Endothelial cell of umbilical vein (primary cell): ENCODE results near the gene COL26A1. TPM values are rescaled to one million over a fixed set of nuclear protein-coding genes. Genes with fewer than 3 reads are reported as not detected.

Experiments used
- BruUV-seq: library from RNA; stranded (reverse); fragments of 400-500 nt; replicated peaks from 2 replicates; lab custom pipeline; 2021; lab: Mats Ljungman, UMichigan
- CTCF ChIA-PET: fragments of 300-600, 350-600 bp; sonication (Branson Sonifier 250); formaldehyde crosslinking; loops from one replicate; lab custom pipeline; 2021; ENCODE audit warnings: antibody characterized with exemption, inconsistent platforms; lab: Charles Lee
- POLR2A ChIA-PET: fragments of 300-600, 350-600 bp; sonication (Branson Sonifier 250); formaldehyde crosslinking; loops from one replicate; lab custom pipeline; 2021; ENCODE audit warnings: antibody characterized with exemption, inconsistent platforms; lab: Charles Lee
- DNase-seq: peaks from one replicate; pipeline ENCODE4 v3.0.0-alpha.2; 2011; ENCODE audit warnings: low read depth, low spot score
- FAIRE-seq: peaks from 2 replicates; lab custom pipeline; 2011; peaks lifted over from hg19 to GRCh38; lab: Jason Lieb, UNC
- H2AFZ ChIP-seq: 2 replicates; pipeline ENCODE4 v1.6.0; 2012; ENCODE audit warnings: low read depth, low read length, control low read depth, inconsistent platforms
- H3K27ac ChIP-seq: 2 replicates; pipeline ENCODE4 v1.5.1; 2011; ENCODE audit warnings: low read depth, mild to moderate bottlenecking, control low read depth, low read length, moderate library complexity; ENCODE audit not compliant: insufficient read depth
- H3K27me3 ChIP-seq, 2 experiments: 2 replicates each; pipeline versions ENCODE4 v1.6.0 to v1.6.1; 2011; ENCODE audit warnings: low read length in 2 of 2, mixed read lengths in 1 of 2; ENCODE audit not compliant: control insufficient read depth in 2 of 2, insufficient read depth in 2 of 2
- H3K36me3 ChIP-seq, 2 experiments: 2 replicates in 1 of 2; 3 replicates in 1 of 2; pipeline ENCODE4 v1.5.1; 2011; ENCODE audit warnings: low read length in 2 of 2, mild to moderate bottlenecking in 1 of 2, moderate library complexity in 1 of 2; ENCODE audit not compliant: control insufficient read depth in 2 of 2, insufficient read depth in 2 of 2; ENCODE audit errors: extremely low read depth in 1 of 2
- H3K4me1 ChIP-seq: 3 replicates; pipeline ENCODE4 v1.5.1; 2011; ENCODE audit warnings: mild to moderate bottlenecking, low read length; ENCODE audit not compliant: control insufficient read depth, insufficient read depth; ENCODE audit errors: extremely low read depth
- H3K4me2 ChIP-seq: 2 replicates; pipeline ENCODE4 v1.6.1; 2011; ENCODE audit warnings: low read length, control low read depth, mixed read lengths; ENCODE audit not compliant: insufficient read depth
- H3K4me3 ChIP-seq, 3 experiments: fragments of 200-600 bp in 1 of 3; sonication (generic), shearing (Covaris generic) in 1 of 3; replicated peaks in 1 of 3; 2 replicates each; pipeline ENCODE4 v1.5.1; 2011 to 2016; ENCODE audit warnings: control low read depth in 3 of 3, low read length in 3 of 3, mild to moderate bottlenecking in 2 of 3, inconsistent platforms in 1 of 3, low read depth in 1 of 3, moderate library complexity in 1 of 3; ENCODE audit not compliant: insufficient read depth in 1 of 3
- H3K79me2 ChIP-seq: 2 replicates; pipeline ENCODE4 v1.6.0; 2012; ENCODE audit warnings: low read length, inconsistent platforms; ENCODE audit not compliant: control insufficient read depth, insufficient read depth
- H3K9ac ChIP-seq: replicated peaks from 2 replicates; pipeline ENCODE3; 2011; ENCODE audit warnings: low read length, control low read depth; ENCODE audit not compliant: insufficient read depth; ENCODE audit errors: extremely low read depth
- H3K9me1 ChIP-seq: replicated peaks from 3 replicates; pipeline ENCODE4 v1.6.0; 2011; ENCODE audit warnings: mild to moderate bottlenecking, low read length; ENCODE audit not compliant: control insufficient read depth, insufficient read depth; ENCODE audit errors: extremely low read depth
- H3K9me3 ChIP-seq: replicated peaks from 2 replicates; pipeline ENCODE4 v1.5.1; 2012; ENCODE audit warnings: low read length, inconsistent platforms; ENCODE audit not compliant: control insufficient read depth, insufficient read depth
- H4K20me1 ChIP-seq: replicated peaks from 2 replicates; pipeline ENCODE3; 2011; ENCODE audit warnings: mild to moderate bottlenecking, low read length; ENCODE audit not compliant: control insufficient read depth, insufficient read depth; ENCODE audit errors: extremely low read depth
- EZH2 ChIP-seq: IDR thresholded peaks from 2 replicates; pipeline ENCODE4 v1.6.1; 2012; ENCODE audit warnings: borderline replicate concordance, low read depth, mild to moderate bottlenecking, moderate library complexity, low read length, inconsistent platforms; ENCODE audit not compliant: severe bottlenecking
- FOS ChIP-seq: IDR thresholded peaks from 2 replicates; pipeline ENCODE4 v1.6.1; 2011; ENCODE audit warnings: mild to moderate bottlenecking, low read length, moderate library complexity, borderline replicate concordance; ENCODE audit not compliant: insufficient read depth
- GATA2 ChIP-seq: IDR thresholded peaks from 2 replicates; pipeline ENCODE4 v1.7.0; 2011; ENCODE audit warnings: low read depth, mild to moderate bottlenecking, moderate library complexity, mixed read lengths, low read length; ENCODE audit not compliant: insufficient read length, insufficient read depth
- JUN ChIP-seq: IDR thresholded peaks from 2 replicates; pipeline ENCODE4 v1.6.1; 2011; ENCODE audit warnings: borderline replicate concordance, low read depth; ENCODE audit not compliant: insufficient read length, insufficient read depth
- MYC ChIP-seq: IDR thresholded peaks from one replicate; pipeline ENCODE4 v1.6.1; 2011; ENCODE audit warnings: mild to moderate bottlenecking, low read depth, low read length
- POLR2A ChIP-seq: IDR thresholded peaks from 2 replicates; pipeline ENCODE4 v1.6.1; 2012; ENCODE audit warnings: low read depth, mild to moderate bottlenecking, control low read depth, low read length
- POLR2AphosphoS5 ChIP-seq: IDR thresholded peaks from 2 replicates; pipeline ENCODE4 v1.6.1; 2012; ENCODE audit warnings: low read depth, mild to moderate bottlenecking, control low read depth, low read length, moderate library complexity; ENCODE audit not compliant: insufficient read depth
- dilution Hi-C: fragments of 300-500 bp; cut with MboI; formaldehyde crosslinking; loops from one replicate; pipeline ENCODE4 v1.15.0; 2019; ENCODE audit warnings: low sequenced_read_pairs; ENCODE audit not compliant: extremely low pct_ligation_motif_present
- intact Hi-C: fragments of 100-400 bp; cut with micrococcal nuclease; formaldehyde crosslinking; loops from one replicate; pipeline ENCODE4 v1.10.0; 2022
- polyA plus RNA-seq, 4 experiments: library from polyadenylated mRNA; depleted of rRNA in 3 of 4; stranded (reverse) in 3 of 4; unstranded in 1 of 4; fragments of >200 nt; gene quantifications; 2 replicates each; pipeline versions ENCODE4 v1.2.1 to v1.2.3, GENCODE V29; 2011 to 2012; ENCODE audit warnings: missing spikeins in 1 of 4
- total RNA-seq: library from RNA; stranded (reverse); gene quantifications from 2 replicates; pipeline ENCODE4 v1.2.3, GENCODE V29; 2021
- TF ChIP-seq, protein P1 (sequence below): IDR thresholded peaks from 2 replicates; pipeline ENCODE4 v1.6.1; 2011; ENCODE audit not compliant: insufficient read depth, insufficient read length
- TF ChIP-seq, protein P2 (sequence below), 2 donors: IDR thresholded peaks; 1 replicate in 1 of 2; 2 replicates in 1 of 2; pipeline ENCODE4 v1.5.1; 2011; ENCODE audit warnings: low read length in 2 of 2, mild to moderate bottlenecking in 2 of 2, moderate library complexity in 2 of 2, control low read depth in 1 of 2, inconsistent platforms in 1 of 2, low read depth in 1 of 2; ENCODE audit not compliant: insufficient read depth in 1 of 2; ENCODE audit errors: extremely low read depth in 1 of 2

Gene COL26A1
- total and polyA plus RNA-seq, 2 donors (not counting 3 experiments of a cell fraction or from before 2014, with no cell fraction given): not detected

DNA sequence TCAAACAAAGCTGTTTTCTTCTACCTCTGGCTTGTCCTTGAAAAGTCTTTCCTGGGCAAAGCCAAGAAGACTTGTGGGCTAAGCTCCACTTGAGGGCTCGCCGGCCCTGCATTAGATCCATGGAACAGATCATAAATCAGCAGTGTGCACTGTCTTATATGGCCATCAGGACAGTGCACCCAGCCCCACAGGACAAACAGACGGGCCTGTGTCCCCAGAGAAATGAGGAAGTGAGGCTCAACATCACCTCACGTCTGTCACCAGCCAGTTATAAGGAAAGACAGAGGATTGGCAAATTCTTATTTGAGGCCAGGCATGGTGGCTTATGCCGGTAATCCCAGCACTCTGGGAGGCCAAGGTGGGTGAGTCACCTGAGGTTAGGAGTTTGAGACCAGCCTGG, 28.8 kb upstream of the COL26A1 start:
- no peak overlapping the region for H3K27ac ChIP-seq
- intact Hi-C loops (no loop called here), dilution Hi-C loops (no loop called here)
- no peak for DNase-seq
- no peak overlapping the region for H3K9ac ChIP-seq
- H2AFZ ChIP-seq: no peak overlapping the region
- ChIA-PET CTCF (interaction anchor here (0.7 kb wide), 1 partner anchor 12 kb away, joined by 4 read pairs; the partner anchor contains the start of gene IFT22), POLR2A (no interaction called here)
- H3K9me1 ChIP-seq: no peaks in the 10 kb centered on the region
- no peaks in the 10 kb centered on the region for H3K36me3 ChIP-seq
- H4K20me1 ChIP-seq: no peaks in the 10 kb centered on the region
- H3K4me1 ChIP-seq: no peaks in the 10 kb centered on the region
- peaks cover 2% of the 10 kb centered on the region in 2 experiments for H3K27me3 ChIP-seq
- FAIRE-seq: no peak
- H3K4me3 ChIP-seq: no peak overlapping the region
- TF ChIP-seq JUN (no peak), MYC (no peak), POLR2AphosphoS5 (no peak), FOS (no peak), GATA2 (no peak), EZH2 (no peak), POLR2A (no peak)
- TF ChIP-seq, protein P1, sequence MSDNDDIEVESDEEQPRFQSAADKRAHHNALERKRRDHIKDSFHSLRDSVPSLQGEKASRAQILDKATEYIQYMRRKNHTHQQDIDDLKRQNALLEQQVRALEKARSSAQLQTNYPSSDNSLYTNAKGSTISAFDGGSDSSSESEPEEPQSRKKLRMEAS: no peak
- TF ChIP-seq, protein P2, sequence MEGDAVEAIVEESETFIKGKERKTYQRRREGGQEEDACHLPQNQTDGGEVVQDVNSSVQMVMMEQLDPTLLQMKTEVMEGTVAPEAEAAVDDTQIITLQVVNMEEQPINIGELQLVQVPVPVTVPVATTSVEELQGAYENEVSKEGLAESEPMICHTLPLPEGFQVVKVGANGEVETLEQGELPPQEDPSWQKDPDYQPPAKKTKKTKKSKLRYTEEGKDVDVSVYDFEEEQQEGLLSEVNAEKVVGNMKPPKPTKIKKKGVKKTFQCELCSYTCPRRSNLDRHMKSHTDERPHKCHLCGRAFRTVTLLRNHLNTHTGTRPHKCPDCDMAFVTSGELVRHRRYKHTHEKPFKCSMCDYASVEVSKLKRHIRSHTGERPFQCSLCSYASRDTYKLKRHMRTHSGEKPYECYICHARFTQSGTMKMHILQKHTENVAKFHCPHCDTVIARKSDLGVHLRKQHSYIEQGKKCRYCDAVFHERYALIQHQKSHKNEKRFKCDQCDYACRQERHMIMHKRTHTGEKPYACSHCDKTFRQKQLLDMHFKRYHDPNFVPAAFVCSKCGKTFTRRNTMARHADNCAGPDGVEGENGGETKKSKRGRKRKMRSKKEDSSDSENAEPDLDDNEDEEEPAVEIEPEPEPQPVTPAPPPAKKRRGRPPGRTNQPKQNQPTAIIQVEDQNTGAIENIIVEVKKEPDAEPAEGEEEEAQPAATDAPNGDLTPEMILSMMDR (IDR thresholded peaks at IDR 0.05; ENCODE audit: extremely low read depth in 1 of 2, insufficient read depth in 1 of 2, low read depth in 1 of 2, low read length in 2 of 2): no peak
- H3K79me2 ChIP-seq: no peaks in the 10 kb centered on the region
- BruUV-seq: no TSS peak
- H3K4me2 ChIP-seq: no peak overlapping the region
- no peaks in the 10 kb centered on the region for H3K9me3 ChIP-seq
